Kidney epithelial cell (primary cell): ENCODE measurements around the gene UBAP2. TPM values are rescaled to one million over a fixed set of nuclear protein-coding genes. Genes with fewer than 3 reads are reported as not detected.
A peak's percentile ranks its signal among the peaks of the same experiment; 100 is the strongest.

ENCODE experiments used
- DNase-seq: peaks from one replicate; pipeline ENCODE4 v3.0.0-alpha.2; 2010; ENCODE audit warnings: low read depth
- H3K27me3 ChIP-seq: 2 replicates; pipeline ENCODE4 v1.6.0; 2011; ENCODE audit warnings: low read length; ENCODE audit not compliant: control insufficient read depth, insufficient read depth
- H3K36me3 ChIP-seq: 2 replicates; pipeline ENCODE4 v1.5.1; 2011; ENCODE audit warnings: low read length; ENCODE audit not compliant: control insufficient read depth, insufficient read depth
- H3K4me3 ChIP-seq: 2 replicates; pipeline ENCODE4 v1.5.1; 2011; ENCODE audit warnings: low read depth, mild to moderate bottlenecking, control low read depth, low read length
- CTCF ChIP-seq: IDR thresholded peaks from 2 replicates; pipeline ENCODE4 v1.5.1; 2011; ENCODE audit warnings: mild to moderate bottlenecking, moderate library complexity, low read length, control low read depth, inconsistent platforms; ENCODE audit not compliant: insufficient read depth, poor library complexity, severe bottlenecking
- total RNA-seq: library from RNA; depleted of rRNA; stranded (reverse); fragments of >200 nt; gene quantifications from 2 replicates; pipeline ENCODE4 v1.2.3, GENCODE V29; 2015

The UBAP2 gene, protein sequence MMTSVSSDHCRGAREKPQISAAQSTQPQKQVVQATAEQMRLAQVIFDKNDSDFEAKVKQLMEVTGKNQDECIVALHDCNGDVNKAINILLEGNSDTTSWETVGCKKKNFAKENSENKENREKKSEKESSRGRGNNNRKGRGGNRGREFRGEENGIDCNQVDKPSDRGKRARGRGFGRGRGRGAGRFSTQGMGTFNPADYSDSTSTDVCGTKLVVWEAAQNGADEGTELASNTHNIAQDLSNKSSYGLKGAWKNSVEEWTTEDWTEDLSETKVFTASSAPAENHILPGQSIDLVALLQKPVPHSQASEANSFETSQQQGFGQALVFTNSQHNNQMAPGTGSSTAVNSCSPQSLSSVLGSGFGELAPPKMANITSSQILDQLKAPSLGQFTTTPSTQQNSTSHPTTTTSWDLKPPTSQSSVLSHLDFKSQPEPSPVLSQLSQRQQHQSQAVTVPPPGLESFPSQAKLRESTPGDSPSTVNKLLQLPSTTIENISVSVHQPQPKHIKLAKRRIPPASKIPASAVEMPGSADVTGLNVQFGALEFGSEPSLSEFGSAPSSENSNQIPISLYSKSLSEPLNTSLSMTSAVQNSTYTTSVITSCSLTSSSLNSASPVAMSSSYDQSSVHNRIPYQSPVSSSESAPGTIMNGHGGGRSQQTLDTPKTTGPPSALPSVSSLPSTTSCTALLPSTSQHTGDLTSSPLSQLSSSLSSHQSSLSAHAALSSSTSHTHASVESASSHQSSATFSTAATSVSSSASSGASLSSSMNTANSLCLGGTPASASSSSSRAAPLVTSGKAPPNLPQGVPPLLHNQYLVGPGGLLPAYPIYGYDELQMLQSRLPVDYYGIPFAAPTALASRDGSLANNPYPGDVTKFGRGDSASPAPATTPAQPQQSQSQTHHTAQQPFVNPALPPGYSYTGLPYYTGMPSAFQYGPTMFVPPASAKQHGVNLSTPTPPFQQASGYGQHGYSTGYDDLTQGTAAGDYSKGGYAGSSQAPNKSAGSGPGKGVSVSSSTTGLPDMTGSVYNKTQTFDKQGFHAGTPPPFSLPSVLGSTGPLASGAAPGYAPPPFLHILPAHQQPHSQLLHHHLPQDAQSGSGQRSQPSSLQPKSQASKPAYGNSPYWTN
- 25.5 and 26.4 TPM in 2 replicates for total RNA-seq

GRCh38 chr9:34048727-34049629 lies at the start of gene UBAP2:
Gene UBAP2 (minus strand): TSS chr9:34048887. CDS start chr9:34017148, 31,739 bp downstream.
- Histone ChIP-seq H3K4me3 (peak within 1 kb of the TSS; percentile 95), H3K27me3 (no peaks in the 10 kb centered on the region), H3K36me3 (no peaks in the 10 kb centered on the region)
- no peak for TF ChIP-seq CTCF
- peak; percentile 86 for DNase-seq

DNA sequence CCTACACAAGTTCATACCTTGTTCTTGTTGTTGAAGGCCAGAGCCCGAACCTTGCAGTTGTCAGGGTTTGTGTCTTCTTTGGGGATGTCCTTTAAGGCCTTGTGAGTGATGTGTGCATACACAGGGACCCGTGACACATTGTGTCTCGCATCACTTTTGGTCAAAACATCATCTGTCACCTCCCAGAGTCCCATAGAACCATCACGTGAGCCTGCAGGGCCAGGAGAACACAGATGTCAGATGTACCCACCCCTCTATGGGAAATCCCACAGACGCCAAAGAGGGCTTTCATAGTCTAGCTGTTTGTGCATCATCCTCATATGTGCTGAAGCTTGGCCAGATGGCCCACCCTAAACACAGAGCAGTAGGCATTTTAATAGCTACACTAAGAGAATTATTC lies 49.6 kb upstream of the UBAP2 start:
- TF ChIP-seq CTCF: no peak
- H3K27me3 ChIP-seq: no peaks in the 10 kb centered on the region
- no peak for DNase-seq
- H3K4me3 ChIP-seq: no peak overlapping the region
- peaks cover 1% of the 10 kb centered on the region for H3K36me3 ChIP-seq

DNA sequence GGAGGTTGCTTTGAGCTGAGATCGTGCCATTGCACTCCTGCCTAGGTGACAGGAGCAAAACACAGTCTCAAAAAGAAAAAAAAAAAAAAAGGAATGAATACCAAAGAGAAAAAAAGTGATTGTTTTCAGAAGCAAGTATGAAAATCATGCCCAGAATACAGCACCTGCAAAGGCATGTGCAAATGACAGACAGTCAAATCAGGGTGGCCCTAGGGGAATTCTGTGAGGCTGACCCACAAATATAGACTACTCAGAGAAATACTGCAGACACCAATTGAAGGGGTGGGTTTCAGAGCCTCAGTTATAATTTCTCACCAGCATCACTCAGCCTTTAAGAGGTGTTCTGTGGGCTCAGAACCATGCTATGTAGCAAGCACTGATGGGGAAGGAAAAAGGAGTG lies 49.2 kb upstream of the UBAP2 start:
- Histone ChIP-seq H3K4me3 (no peak overlapping the region), H3K27me3 (no peaks in the 10 kb centered on the region), H3K36me3 (peaks cover 1% of the 10 kb centered on the region)
- TF ChIP-seq CTCF: no peak
- DNase-seq: no peak

- DNase-seq: no peak
- H3K27me3 ChIP-seq: no peaks in the 10 kb centered on the region
- H3K36me3 ChIP-seq: peaks cover 1% of the 10 kb centered on the region
- TF ChIP-seq CTCF: no peak
- no peak overlapping the region for H3K4me3 ChIP-seq
Measured at GRCh38 chr9:34096751-34097150, 48.1 kb upstream of the UBAP2 start.

DNA sequence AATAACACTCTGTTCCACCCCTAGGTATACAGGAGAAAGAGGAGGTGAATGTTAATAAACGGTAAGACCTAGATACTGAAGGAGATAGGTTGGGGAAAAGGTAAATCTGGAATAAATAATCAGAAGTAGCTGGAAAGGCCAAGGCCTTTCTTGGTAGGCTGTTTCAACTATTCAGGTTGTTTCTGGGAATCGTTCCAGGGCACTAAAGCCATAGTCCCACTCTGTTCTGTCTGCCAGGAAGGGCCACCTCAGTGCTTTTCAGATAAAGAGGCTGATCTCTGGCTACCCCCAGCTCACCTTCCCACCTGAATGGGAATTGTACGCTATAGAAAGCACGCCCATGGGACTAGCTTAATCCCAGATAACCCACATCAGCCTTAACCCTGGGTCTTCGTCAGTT lies 44.9 kb upstream of the UBAP2 start:
- no peak overlapping the region for H3K4me3 ChIP-seq
- no peaks in the 10 kb centered on the region for H3K27me3 ChIP-seq
- no peak for TF ChIP-seq CTCF
- no peak for DNase-seq
- H3K36me3 ChIP-seq: peaks cover 1% of the 10 kb centered on the region
